AG10803 (cell line): Measurements from ENCODE around the gene SH3RF3.

ENCODE experiments used
- DNase-seq: peaks from one replicate; pipeline ENCODE4 v3.0.0; 2010; ENCODE audit warnings: low read depth
- H3K4me3 ChIP-seq: 2 replicates; pipeline ENCODE4 v1.5.1; 2011; ENCODE audit warnings: mild to moderate bottlenecking, low read length, control low read depth
- CTCF ChIP-seq: conservative IDR thresholded peaks from 2 replicates; pipeline ENCODE4 v1.5.1; 2011; ENCODE audit warnings: mild to moderate bottlenecking, low read length, control low read depth, inconsistent platforms

The SH3RF3 gene

GRCh38 chr2:109200616-109201464 is 71.8 kb downstream of the SH3RF3 start:
- H3K4me3 ChIP-seq: no peak overlapping the region
- no peak for TF ChIP-seq CTCF

GRCh38 chr2:109201465-109202327 is 72.7 kb downstream of the SH3RF3 start:
- no peak overlapping the region; the same call in 1 of the 2 replicates for H3K4me3 ChIP-seq
- peak; percentile 37 for TF ChIP-seq CTCF
- peak; percentile 42 for DNase-seq

More at GRCh38 chr2:109200616-109201464, 71.8 kb downstream of the SH3RF3 start:
- no peak for DNase-seq

- no peak for DNase-seq
- TF ChIP-seq CTCF: no peak
Observed at GRCh38 chr2:109202486-109202885, 73.5 kb downstream of the SH3RF3 start.

GRCh38 chr2:109203246-109204011 is 74.4 kb downstream of the SH3RF3 start:
- no peak overlapping the region for H3K4me3 ChIP-seq
- TF ChIP-seq CTCF: no peak
- no peak for DNase-seq

More at GRCh38 chr2:109202486-109202885, 73.5 kb downstream of the SH3RF3 start:
- no peak overlapping the region for H3K4me3 ChIP-seq

- DNase-seq: no peak
- TF ChIP-seq CTCF: no peak
- H3K4me3 ChIP-seq: no peak overlapping the region
Observed at GRCh38 chr2:109204412-109204811, 75.4 kb downstream of the SH3RF3 start.

GRCh38 chr2:109205447-109205846 is 76.4 kb downstream of the SH3RF3 start:
- no peak overlapping the region for H3K4me3 ChIP-seq
- no peak for DNase-seq
- no peak for TF ChIP-seq CTCF
